H54 (cell line): ENCODE data around the gene SLC39A6.

Experiments used
- DNase-seq: peaks from one replicate; pipeline ENCODE4 v3.0.0; 2011; ENCODE audit warnings: low spot score, mixed read lengths; ENCODE audit not compliant: insufficient read length
- FAIRE-seq: peaks from 3 replicates; lab custom pipeline; 2011; peaks lifted over from hg19 to GRCh38; lab: Jason Lieb, UNC
- POLR2A ChIP-seq: IDR thresholded peaks from 2 replicates; pipeline ENCODE4 v1.6.1; 2011; ENCODE audit warnings: low read depth, mild to moderate bottlenecking, low read length

Gene SLC39A6

DNA sequence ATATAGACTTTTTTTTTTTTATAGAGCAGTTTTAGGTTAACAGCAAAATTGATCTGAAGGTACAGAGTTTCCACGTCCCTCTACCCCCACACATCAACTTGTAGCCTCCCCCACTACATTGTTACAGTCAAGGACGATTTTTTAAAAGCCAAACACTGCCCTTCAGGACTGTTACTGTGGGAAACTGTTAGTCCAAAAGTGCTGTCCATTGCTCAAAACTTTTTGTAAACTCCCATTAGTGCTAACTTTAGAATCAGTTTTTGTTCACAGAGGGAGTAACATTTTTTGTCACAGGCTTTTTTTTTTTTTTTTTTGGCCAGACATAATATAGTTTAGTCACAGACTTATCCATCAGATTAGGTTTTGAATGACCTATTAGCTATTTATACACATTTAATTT, 24.6 kb upstream of the SLC39A6 start:
- FAIRE-seq, result no peak
- no peak for TF ChIP-seq POLR2A
- no peak for DNase-seq

DNA sequence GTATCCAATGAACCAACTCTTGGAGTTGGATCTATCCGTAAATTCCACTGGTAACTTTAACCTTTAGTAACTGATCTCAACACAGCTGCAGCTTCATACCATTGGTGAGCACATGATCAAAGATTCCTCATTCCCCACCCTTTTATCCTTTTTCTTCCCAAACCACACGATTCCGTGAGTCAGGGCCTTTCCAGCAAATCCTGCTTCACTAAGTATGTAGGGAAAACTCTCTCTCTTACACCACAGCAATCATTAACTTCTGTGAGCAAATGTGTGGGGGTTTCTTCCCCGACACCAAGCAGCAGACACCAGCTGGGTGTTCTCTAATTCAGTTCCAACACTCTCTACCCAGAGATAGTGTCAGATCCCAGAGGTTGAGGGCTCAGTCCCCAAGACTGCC, 24.1 kb upstream of the SLC39A6 start:
- DNase-seq, result no peak
- TF ChIP-seq POLR2A, result no peak
- peak; percentile 61 for FAIRE-seq

DNA sequence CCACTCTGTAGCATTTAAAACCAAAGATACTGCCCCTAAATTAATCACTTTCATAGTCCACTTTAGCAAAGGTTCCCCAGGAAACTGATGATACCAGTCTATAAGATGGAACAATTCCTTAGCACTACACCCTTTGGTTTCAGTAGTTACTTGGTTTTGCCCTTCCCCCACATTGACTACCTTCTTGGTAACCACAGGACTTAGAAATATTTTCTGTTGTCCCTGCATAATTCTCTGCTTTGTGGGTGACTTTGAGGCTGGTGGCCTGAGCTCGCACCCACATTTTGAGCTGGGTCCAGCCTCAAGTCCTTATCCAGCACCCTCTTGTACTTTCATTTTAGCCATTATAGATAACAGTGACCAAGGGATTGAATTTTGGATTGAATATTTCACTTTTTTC, 23.6 kb upstream of the SLC39A6 start:
- TF ChIP-seq POLR2A, result no peak
- DNase-seq (no peak), FAIRE-seq (no peak)

DNA sequence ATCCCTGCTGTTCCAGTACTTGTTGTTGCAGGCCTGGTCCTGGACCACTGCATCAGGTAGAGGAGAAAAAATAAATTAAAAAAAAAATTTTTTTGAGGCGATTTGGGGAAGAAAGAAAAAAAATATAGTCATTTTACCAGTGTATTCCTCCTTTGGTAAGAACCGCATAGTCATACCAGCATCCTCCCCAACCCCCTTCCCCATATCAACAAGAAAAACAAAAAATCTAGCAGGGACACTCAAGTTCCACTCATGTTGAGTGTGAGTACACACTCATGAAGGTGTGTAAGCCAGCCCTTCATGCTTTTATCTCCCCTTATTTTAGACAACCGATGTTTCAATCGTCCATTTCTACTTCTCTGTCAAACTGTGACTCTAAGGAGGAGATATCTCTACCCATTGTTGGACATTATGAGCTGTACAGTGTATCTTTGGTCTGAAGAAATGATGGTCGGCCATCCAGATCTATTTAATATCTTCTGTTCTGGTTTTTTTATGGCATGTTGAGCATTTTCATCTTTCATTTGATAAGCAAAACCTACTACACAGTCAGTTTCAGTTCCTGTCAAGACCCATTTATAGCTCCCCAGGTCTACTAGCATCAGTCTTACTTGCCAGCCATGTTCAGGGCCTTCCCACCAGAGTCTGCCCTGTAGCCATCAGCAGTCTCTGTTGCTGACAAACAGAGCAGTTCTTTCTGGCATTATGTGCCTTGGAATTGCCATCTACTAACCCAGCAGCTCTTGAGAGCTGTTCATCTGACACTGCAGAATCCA, 20.6 kb upstream of the SLC39A6 start:
- DNase-seq, result no peak

DNA sequence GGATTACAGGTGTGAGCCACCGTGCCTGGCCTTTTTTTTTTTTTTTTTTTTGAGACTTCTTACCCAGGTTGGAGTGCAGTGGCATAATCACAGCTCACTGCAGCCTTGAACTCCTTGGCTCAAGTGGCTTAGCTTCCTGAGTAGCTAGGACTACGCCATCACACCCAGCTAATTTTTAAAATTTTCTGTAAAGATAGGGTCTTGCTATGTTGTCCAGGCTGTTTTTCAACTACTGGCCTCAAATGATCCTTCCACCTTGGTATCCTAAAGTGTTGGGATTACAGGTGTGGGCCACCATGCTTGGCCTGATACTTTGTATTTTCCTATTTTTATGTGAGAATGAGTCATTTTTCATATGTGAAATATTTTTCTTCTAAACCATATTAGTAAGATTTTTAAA, 14.3 kb upstream of the SLC39A6 start:
- no peak for TF ChIP-seq POLR2A
- FAIRE-seq, result no peak
- no peak for DNase-seq

More for the DNA sequence above, 20.6 kb upstream of the SLC39A6 start:
- no peak for TF ChIP-seq POLR2A
- no peak for FAIRE-seq

DNA sequence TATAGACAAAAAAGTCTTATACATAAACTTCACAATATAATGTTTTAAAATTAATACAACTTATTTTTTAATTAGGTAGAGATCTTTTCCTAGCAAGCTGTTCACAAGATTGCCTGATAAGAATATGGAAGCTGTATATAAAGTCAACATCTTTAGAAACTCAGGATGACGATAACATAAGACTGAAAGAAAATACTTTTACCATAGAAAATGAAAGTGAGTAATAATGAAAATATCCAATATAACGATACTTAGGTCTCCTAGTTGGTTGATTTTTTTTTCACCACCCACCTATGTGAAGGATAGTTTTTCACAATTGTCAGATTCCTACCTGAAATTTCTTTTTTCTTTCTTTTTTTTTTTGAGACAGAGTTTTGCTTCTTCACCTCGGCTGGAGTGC, 13.6 kb upstream of the SLC39A6 start:
- FAIRE-seq, result no peak
- no peak for DNase-seq
- TF ChIP-seq POLR2A, result no peak

DNA sequence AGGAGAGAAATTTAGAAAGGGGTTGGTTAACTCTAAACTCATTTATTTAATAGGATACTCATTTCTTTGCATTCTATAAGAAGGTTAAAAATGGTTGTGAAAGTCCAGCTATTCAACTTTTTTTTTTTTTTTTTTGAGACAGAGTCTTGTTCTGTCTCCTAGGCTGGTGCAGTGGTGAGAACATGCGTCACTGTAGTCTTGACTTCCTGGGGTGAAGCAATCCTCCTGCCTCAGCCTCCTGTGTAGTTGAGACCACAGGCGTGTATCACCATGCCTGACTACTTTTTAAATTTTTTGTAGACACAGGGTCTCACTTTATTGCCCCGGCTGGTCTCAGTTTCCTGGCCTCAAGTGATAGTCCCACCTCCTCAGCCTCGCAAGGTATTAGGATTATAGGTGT, 12.4 kb upstream of the SLC39A6 start:
- no peak for TF ChIP-seq POLR2A
- no peak for FAIRE-seq
- DNase-seq, result no peak

DNA sequence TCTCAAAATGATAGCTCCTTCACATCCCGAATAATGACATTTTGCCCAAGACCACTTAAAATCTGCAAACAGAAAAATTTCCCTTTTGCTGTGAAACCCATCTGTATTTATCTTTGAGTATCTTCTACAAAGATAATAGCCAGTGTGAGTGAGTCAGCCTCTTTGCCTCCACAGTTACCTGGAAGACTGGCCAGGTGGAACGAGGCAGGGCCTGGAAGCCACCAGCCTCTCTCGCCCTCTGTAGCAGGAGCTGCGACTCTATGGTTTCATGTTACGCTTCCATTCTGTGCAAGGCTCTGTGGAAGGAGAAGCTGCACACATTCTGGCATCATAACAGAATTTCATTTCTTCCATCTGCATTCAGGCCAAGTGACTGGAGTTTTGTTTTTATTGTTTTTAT, 10.1 kb upstream of the SLC39A6 start:
- TF ChIP-seq POLR2A, result no peak
- DNase-seq (no peak), FAIRE-seq (no peak)

DNA sequence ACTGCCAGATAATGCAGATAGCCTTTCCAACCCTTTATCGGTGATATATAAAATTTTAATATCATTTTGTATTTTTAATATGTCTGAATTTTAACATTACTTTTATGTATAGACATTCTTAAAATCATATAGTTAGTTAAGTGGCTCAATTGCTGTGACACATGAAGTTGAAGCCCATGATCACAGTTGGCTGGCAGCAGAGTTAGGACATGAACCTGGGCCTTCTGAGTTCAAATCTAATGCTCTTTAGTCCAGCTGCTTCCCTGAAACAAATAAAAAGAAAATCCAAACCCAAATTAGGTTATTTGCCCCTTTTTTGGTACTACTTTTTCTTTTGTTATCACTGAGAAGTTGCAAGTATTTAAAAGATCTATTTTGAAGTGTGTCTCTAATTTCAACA, 6.1 kb upstream of the SLC39A6 start:
- DNase-seq (no peak), FAIRE-seq (no peak)
- TF ChIP-seq POLR2A, result no peak

DNA sequence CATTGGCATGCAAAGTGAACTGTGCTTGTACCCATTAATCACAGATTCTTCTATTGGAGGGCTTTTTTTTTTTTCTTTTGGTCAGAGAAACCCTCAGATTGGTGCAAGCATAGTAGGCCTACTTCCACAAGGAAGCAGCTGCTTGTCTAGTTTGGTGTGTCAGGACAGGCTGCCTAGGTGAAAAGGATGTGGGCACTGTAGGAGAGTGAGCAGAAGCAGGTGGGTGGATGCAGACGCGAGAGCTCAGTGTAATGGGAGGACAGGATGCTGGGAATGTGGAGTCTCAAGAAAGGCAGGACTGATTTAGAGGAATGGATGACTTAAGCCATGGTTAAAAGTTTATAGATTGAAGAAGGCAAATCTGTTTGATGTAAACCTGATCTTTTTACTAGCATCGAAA, 3.6 kb upstream of the SLC39A6 start:
- no peak for DNase-seq
- TF ChIP-seq POLR2A, result no peak
- no peak for FAIRE-seq

DNA sequence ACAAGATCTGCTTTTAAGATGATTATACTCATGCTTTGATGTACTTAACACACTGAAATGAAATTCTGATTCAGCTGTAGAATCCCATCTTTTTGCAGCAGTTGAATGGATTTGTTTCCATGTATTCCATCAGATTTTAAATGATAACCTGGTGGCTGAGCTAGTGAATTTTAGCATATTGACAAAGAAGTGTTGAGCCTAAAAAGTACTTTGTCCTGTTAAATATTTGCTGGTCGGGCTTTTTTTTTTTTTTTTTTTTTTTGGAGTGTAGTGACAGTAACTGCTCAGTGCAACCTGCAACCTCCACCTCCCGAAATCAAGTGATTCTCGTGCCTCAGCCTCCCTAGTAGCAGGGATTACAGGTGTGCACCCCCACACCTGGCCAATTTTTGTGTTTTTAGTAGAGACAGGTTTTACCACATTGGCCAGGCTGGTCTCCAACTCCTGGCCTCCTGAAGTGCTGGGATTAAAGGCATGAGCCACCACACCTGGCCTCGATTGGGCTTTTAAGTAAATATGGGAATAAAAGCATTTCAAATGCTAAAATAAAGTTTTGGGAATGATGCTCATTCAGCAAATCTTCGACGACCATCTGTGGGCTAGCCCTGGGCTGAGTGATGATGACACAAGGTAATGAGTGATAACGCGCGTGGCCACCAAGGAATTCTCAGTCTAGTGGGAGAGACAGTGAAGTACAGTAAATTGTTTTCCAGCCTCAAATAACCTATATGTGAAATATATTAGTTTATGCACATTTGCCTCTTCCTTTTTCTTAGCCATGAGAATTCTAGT, 2.7 kb upstream of the SLC39A6 start:
- DNase-seq, result no peak
- no peak for TF ChIP-seq POLR2A
- FAIRE-seq, result no peak

DNA sequence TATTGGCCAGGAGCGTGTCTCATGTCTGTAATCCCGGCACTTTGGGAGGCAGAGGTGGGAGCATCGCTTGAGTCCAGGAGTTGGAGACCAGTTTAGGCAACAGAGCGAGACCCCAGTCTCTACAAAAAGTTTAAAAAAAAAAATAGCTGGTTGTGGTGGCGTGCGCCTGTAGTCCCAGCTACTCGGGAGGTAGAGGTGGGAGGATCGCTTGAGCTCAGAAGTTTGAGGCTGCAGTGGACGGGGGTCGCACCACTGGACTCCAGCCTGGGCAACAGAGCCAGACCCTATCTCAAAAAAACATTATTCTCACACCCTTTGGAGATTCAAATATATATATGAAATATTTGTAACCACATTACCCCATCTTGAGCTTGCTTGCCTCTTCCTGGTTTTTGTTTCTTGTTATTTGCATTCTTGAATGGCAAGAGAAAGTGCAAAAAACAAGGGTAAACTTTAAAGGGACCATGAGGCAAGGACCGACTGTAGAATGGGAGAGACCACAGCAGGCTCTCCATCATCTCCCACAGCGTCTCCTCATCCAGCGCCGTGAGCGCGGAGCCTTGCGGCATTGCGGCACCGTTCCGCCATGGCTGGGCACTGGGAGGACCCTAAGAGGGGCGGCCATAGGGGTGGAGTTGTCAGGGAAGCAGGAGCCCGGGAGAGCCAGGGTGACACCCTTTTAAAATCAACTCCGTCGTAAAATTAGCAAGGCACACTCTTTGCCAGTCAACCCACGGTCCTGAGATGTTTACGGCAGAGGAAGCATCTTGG, 1.9 kb upstream of the SLC39A6 start:
- no peak for FAIRE-seq
- no peak for TF ChIP-seq POLR2A
- DNase-seq, result no peak

DNA sequence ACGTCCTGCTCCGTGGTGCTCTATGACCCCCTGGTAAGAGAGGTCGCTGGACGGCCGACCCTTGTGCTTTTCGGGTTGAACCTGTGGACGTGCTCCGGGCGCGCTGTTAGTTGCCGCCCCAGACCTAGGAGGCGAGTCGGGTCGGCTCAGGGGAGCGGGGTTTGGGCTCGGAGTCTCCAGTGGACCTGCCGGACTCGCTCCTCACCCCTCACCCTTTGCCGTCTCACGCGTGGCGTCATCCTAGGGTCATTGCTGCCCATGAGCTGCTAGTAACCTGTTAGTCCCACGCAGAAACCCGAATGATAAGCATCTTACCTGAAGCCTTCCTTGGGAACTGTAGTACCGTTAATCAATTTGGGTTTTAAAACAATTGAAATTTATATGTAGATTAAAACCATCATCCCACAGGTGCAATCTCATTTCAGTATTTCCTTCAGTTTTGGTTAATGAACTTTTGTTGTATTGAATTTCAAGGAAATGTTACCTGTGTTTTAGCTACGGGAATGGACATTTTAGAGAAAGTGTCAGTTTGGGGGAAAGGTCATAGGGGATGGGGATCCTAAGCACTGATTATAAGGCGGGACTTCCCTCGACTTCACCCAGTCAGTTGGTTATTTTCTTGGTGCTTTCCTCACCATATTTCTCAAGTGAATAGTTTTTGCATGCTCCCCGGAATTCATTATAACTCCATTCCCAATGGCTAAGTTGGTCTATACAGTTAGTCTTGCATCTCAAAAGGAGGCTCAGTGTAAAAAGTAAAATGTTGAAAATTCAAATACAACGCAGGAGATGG, 1.1 kb upstream of the SLC39A6 start:
- FAIRE-seq (no peak), DNase-seq (no peak)
- TF ChIP-seq POLR2A, result no peak
